Caco-2 (cell line): ENCODE measurements around the gene LILRB1. TPM values are rescaled to one million over a fixed set of nuclear protein-coding genes. Genes with fewer than 3 reads are reported as not detected.

Experiments
- BruUV-seq: library from RNA; stranded (reverse); fragments of 400-500 nt; replicated peaks from 2 replicates; lab custom pipeline; 2021; lab: Mats Ljungman, UMichigan
- CTCF ChIA-PET: fragments of 300-600 bp; sonication (Branson Sonifier 250); formaldehyde crosslinking; loops from one replicate; lab custom pipeline; 2022; ENCODE audit warnings: antibody characterized with exemption; lab: Charles Lee
- POLR2A ChIA-PET: fragments of 300-600 bp; sonication (Branson Sonifier 250); formaldehyde crosslinking; loops from one replicate; lab custom pipeline; 2022; ENCODE audit warnings: antibody characterized with exemption; lab: Charles Lee
- DNase-seq, 2 experiments: peaks; one replicate each; pipeline versions ENCODE4 v3.0.0 to v3.0.0-alpha.2; 2020 to 2022
- H3K27me3 ChIP-seq: replicated peaks from 2 replicates; pipeline ENCODE4 v1.6.0; 2011; ENCODE audit warnings: low read length; ENCODE audit not compliant: control insufficient read depth, insufficient read depth
- H3K36me3 ChIP-seq: 2 replicates; pipeline ENCODE4 v1.5.1; 2011; ENCODE audit warnings: low read length; ENCODE audit not compliant: control insufficient read depth, insufficient read depth
- H3K4me1 ChIP-seq: fragments of 250-450 bp; sonication (Bioruptor Pico); 2 replicates; pipeline ENCODE4 v1.5.1; 2020; ENCODE audit warnings: mild to moderate bottlenecking
- H3K4me3 ChIP-seq: 2 replicates; pipeline ENCODE4 v1.5.1; 2011; ENCODE audit warnings: low read depth, mild to moderate bottlenecking, control low read depth, low read length
- H3K9me3 ChIP-seq: fragments of 250-450 bp; sonication (Bioruptor Pico); 2 replicates; pipeline ENCODE4 v1.5.1; 2020; ENCODE audit warnings: mild to moderate bottlenecking, moderate library complexity
- H3K27ac Mint-ChIP-seq: one replicate; pipeline ENCODE4 v1.8.0; 2022; ENCODE audit warnings: mixed read lengths; ENCODE audit not compliant: unreplicated experiment
- H3K27me3 Mint-ChIP-seq: one replicate; pipeline ENCODE4 v1.8.0; 2022; ENCODE audit warnings: mixed read lengths; ENCODE audit not compliant: insufficient read depth, unreplicated experiment
- H3K36me3 Mint-ChIP-seq: one replicate; pipeline ENCODE4 v1.8.0; 2022; ENCODE audit warnings: mild to moderate bottlenecking, mixed read lengths; ENCODE audit not compliant: insufficient read depth, unreplicated experiment
- H3K4me1 Mint-ChIP-seq: one replicate; pipeline ENCODE4 v1.8.0; 2022; ENCODE audit warnings: low read depth, mixed read lengths; ENCODE audit not compliant: unreplicated experiment
- H3K4me3 Mint-ChIP-seq: one replicate; pipeline ENCODE4 v1.8.0; 2022; ENCODE audit warnings: mild to moderate bottlenecking, moderate library complexity, mixed read lengths; ENCODE audit not compliant: unreplicated experiment
- H3K9me3 Mint-ChIP-seq: one replicate; pipeline ENCODE4 v1.8.0; 2022; ENCODE audit warnings: mixed read lengths; ENCODE audit not compliant: unreplicated experiment
- intact Hi-C: fragments of 100-400 bp; cut with micrococcal nuclease; formaldehyde crosslinking; loops from one replicate; pipeline ENCODE4 v1.10.0; 2022; ENCODE audit not compliant: unreplicated experiment
- total RNA-seq: library from RNA; stranded (reverse); gene quantifications from 2 replicates; pipeline ENCODE4 v1.2.3, GENCODE V29; 2022
- TF ChIP-seq, protein P1 (sequence below), 2 experiments: fragments of 200-600 bp in 1 of 2; IDR thresholded peaks; 1 replicate in 1 of 2; 2 replicates in 1 of 2; pipeline versions ENCODE4 v1.5.1 to v1.8.0; 2011 to 2022; ENCODE audit warnings: antibody characterized with exemption in 1 of 2, control low read depth in 1 of 2, inconsistent platforms in 1 of 2, low read depth in 1 of 2, low read length in 1 of 2, mild to moderate bottlenecking in 1 of 2, moderate library complexity in 1 of 2; ENCODE audit not compliant: insufficient read depth in 1 of 2, severe bottlenecking in 1 of 2, unreplicated experiment in 1 of 2

LILRB1 gene
- total RNA-seq, 1 experiment from 2014 or later, result not detected

DNA sequence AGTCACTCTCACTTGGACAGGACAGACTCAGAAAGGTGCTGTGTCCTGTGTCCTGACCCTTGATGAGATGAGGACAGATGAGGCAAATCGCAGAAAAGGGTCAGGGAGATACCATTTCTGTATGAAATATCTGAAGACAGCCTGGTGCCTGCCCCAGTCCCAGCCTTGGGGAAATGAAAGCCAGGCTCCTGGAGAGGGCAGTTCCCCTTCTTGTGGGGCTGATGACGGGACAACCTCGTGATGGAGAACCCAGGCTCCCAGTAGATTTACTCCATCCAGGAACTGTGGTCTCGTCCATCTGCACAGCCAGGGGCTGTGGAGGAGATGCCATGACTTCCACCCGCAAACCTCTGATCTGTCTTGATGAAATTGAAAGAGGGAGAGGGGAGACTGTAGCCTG is 13.8 kb downstream of the LILRB1 start:
- Histone ChIP-seq H3K9me3 (peaks cover 4% of the 10 kb centered on the region; the same call in 1 of the 2 replicates), H3K4me3 (no peak overlapping the region), H3K27me3 (no peaks in the 10 kb centered on the region), H3K36me3 (no peaks in the 10 kb centered on the region), H3K4me1 (no peaks in the 10 kb centered on the region)
- H3K4me3 Mint-ChIP-seq, result no peak overlapping the region
- no peaks in the 10 kb centered on the region for H3K4me1 Mint-ChIP-seq
- DNase-seq, result no peak
- intact Hi-C loops, result no loop called here
- peaks cover 18% of the 10 kb centered on the region for H3K27me3 Mint-ChIP-seq
- ChIA-PET POLR2A (no interaction called here), CTCF (no interaction called here)
- no peaks in the 10 kb centered on the region for H3K9me3 Mint-ChIP-seq
- TF ChIP-seq, protein P1, sequence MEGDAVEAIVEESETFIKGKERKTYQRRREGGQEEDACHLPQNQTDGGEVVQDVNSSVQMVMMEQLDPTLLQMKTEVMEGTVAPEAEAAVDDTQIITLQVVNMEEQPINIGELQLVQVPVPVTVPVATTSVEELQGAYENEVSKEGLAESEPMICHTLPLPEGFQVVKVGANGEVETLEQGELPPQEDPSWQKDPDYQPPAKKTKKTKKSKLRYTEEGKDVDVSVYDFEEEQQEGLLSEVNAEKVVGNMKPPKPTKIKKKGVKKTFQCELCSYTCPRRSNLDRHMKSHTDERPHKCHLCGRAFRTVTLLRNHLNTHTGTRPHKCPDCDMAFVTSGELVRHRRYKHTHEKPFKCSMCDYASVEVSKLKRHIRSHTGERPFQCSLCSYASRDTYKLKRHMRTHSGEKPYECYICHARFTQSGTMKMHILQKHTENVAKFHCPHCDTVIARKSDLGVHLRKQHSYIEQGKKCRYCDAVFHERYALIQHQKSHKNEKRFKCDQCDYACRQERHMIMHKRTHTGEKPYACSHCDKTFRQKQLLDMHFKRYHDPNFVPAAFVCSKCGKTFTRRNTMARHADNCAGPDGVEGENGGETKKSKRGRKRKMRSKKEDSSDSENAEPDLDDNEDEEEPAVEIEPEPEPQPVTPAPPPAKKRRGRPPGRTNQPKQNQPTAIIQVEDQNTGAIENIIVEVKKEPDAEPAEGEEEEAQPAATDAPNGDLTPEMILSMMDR (IDR thresholded peaks at IDR 0.05; ENCODE audit: insufficient read depth in 1 of 2, low read depth in 1 of 2, low read length in 1 of 2, severe bottlenecking in 1 of 2, unreplicated experiment in 1 of 2), result no peak
- BruUV-seq, result no TSS peak
- H3K36me3 Mint-ChIP-seq, result no peaks in the 10 kb centered on the region
- H3K27ac Mint-ChIP-seq, result no peak overlapping the region

DNA sequence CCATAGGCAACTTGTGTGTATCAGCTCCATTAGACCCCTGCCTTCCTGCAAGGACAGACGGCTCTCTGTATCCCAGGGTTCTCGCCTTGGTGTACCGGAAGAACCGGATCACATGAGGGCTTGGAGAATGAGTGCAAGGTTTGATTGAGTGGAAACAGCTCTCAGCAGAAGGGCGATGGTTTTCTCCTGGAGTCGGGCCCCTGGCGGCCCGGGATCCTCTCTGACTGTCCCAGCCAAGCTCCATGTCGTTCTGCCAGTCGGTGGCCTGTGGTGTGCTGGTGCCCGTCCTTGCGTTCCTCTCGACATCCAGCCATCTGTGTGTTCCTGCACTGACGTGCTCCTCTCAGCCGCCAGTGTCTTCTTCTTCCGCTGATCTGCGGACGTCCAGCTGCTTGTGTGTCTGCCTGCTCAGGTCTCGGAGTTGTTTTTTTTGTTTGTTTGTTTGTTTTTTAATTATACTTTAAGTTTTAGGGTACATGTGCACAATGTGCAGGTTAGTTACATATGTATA is 16.1 kb downstream of the LILRB1 start:
- Mint-ChIP-seq H3K9me3 (no peaks in the 10 kb centered on the region), H3K4me1 (no peaks in the 10 kb centered on the region), H3K4me3 (no peak overlapping the region), H3K27me3 (peaks cover 7% of the 10 kb centered on the region), H3K36me3 (no peaks in the 10 kb centered on the region), H3K27ac (no peak overlapping the region)
- Histone ChIP-seq H3K36me3 (no peaks in the 10 kb centered on the region), H3K4me1 (no peaks in the 10 kb centered on the region), H3K27me3 (no peaks in the 10 kb centered on the region), H3K4me3 (no peak overlapping the region), H3K9me3 (peaks cover 4% of the 10 kb centered on the region; the same call in 1 of the 2 replicates)
- TF ChIP-seq, protein P1 (IDR thresholded peaks at IDR 0.05; ENCODE audit: insufficient read depth in 1 of 2, low read depth in 1 of 2, low read length in 1 of 2, severe bottlenecking in 1 of 2, unreplicated experiment in 1 of 2), result no peak
- CTCF ChIA-PET, result no interaction called here
- BruUV-seq, result no TSS peak
- POLR2A ChIA-PET, result no interaction called here
- intact Hi-C loops, result no loop called here
- no peak for DNase-seq

DNA sequence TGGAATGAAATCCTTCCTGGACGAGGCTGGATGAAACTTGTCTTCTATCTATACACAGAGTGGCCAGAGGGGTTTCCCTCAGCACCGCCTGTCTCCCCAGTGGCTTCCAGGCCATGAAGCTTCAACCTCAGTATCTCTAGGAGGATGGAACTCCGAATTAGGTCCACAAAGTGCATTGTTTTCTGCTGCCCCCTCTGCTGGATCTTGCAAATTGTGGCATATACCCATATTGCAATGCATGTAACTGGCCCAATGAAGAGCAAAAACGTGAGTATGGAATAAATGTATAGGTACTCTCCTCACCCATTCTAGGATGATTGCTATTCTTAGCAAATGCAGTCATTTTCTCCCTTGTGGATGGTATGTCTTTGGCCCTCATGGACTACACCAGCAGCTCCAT is 17.8 kb downstream of the LILRB1 start:
- no peak for DNase-seq
- peaks cover 5% of the 10 kb centered on the region for H3K27me3 Mint-ChIP-seq
- H3K4me3 ChIP-seq, result no peak overlapping the region
- H3K9me3 Mint-ChIP-seq, result no peaks in the 10 kb centered on the region
- H3K4me1 Mint-ChIP-seq, result no peaks in the 10 kb centered on the region
- H3K4me1 ChIP-seq, result no peaks in the 10 kb centered on the region
- TF ChIP-seq, protein P1 (IDR thresholded peaks at IDR 0.05; ENCODE audit: insufficient read depth in 1 of 2, low read depth in 1 of 2, low read length in 1 of 2, severe bottlenecking in 1 of 2, unreplicated experiment in 1 of 2), result no peak
- CTCF ChIA-PET, result no interaction called here
- H3K36me3 Mint-ChIP-seq, result no peaks in the 10 kb centered on the region
- H3K9me3 ChIP-seq, result peaks cover 4% of the 10 kb centered on the region; the same call in 1 of the 2 replicates
- no peak overlapping the region for H3K27ac Mint-ChIP-seq
- no peak overlapping the region for H3K4me3 Mint-ChIP-seq
- no TSS peak for BruUV-seq
- POLR2A ChIA-PET, result no interaction called here
- H3K27me3 ChIP-seq, result no peaks in the 10 kb centered on the region
- no peaks in the 10 kb centered on the region for H3K36me3 ChIP-seq
- intact Hi-C loops, result no loop called here
